Sigmoid colon (tissue), 4 donors: Measurements from ENCODE around the gene EVA1A.

Source experiments
- EP300 ChIP-seq, 4 donors: sonication (generic); formaldehyde crosslinking; IDR thresholded peaks; one replicate each; pipeline ENCODE4 v1.6.1; 2017; ENCODE audit warnings: antibody characterized with exemption in 4 of 4
- POLR2A ChIP-seq, 2 donors: fragments of 450-650 bp; IDR thresholded peaks; one replicate each; pipeline ENCODE4 v1.6.1; 2016; ENCODE audit warnings: antibody characterized with exemption in 2 of 2, mild to moderate bottlenecking in 2 of 2, moderate library complexity in 2 of 2

DNA sequence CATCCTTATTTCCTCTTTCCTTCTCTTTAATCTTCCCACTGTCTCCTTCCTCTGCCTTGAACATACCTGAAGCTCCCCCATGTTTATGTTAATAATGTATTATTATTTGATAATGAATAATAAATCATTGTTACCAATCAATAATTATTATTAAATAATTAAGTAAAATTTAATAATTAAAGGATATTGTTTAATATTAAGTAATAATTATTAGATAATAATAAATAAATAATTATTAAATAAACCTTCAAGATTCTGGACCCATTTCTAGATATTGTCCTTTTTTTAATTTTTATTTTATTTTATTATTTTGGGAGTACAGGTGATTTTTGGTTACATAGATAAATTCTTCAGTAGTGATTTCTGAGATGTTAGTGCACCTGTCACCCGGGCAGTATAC, 7.4 kb upstream of the EVA1A start:
- no peak for TF ChIP-seq POLR2A (IDR thresholded peaks at IDR 0.05)
- TF ChIP-seq EP300 (IDR thresholded peaks at IDR 0.05): no peak
